GM18867 (cell line): ENCODE measurements around the gene MAP3K5.
"Not testable (repeated sequence)": the region's sequence is repeated elsewhere in the genome, so short reads cannot be mapped to it uniquely, and the experiment has no call there.

ENCODE experiments used
- ATAC-seq: cut with Tn5 transposase; IDR thresholded peaks from one replicate; pipeline ENCODE4 v1.9.1; 2021; ENCODE audit warnings: mild to moderate bottlenecking, moderate library complexity; ENCODE audit not compliant: unreplicated experiment

MAP3K5 gene, protein sequence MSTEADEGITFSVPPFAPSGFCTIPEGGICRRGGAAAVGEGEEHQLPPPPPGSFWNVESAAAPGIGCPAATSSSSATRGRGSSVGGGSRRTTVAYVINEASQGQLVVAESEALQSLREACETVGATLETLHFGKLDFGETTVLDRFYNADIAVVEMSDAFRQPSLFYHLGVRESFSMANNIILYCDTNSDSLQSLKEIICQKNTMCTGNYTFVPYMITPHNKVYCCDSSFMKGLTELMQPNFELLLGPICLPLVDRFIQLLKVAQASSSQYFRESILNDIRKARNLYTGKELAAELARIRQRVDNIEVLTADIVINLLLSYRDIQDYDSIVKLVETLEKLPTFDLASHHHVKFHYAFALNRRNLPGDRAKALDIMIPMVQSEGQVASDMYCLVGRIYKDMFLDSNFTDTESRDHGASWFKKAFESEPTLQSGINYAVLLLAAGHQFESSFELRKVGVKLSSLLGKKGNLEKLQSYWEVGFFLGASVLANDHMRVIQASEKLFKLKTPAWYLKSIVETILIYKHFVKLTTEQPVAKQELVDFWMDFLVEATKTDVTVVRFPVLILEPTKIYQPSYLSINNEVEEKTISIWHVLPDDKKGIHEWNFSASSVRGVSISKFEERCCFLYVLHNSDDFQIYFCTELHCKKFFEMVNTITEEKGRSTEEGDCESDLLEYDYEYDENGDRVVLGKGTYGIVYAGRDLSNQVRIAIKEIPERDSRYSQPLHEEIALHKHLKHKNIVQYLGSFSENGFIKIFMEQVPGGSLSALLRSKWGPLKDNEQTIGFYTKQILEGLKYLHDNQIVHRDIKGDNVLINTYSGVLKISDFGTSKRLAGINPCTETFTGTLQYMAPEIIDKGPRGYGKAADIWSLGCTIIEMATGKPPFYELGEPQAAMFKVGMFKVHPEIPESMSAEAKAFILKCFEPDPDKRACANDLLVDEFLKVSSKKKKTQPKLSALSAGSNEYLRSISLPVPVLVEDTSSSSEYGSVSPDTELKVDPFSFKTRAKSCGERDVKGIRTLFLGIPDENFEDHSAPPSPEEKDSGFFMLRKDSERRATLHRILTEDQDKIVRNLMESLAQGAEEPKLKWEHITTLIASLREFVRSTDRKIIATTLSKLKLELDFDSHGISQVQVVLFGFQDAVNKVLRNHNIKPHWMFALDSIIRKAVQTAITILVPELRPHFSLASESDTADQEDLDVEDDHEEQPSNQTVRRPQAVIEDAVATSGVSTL (N-terminal part only)

DNA sequence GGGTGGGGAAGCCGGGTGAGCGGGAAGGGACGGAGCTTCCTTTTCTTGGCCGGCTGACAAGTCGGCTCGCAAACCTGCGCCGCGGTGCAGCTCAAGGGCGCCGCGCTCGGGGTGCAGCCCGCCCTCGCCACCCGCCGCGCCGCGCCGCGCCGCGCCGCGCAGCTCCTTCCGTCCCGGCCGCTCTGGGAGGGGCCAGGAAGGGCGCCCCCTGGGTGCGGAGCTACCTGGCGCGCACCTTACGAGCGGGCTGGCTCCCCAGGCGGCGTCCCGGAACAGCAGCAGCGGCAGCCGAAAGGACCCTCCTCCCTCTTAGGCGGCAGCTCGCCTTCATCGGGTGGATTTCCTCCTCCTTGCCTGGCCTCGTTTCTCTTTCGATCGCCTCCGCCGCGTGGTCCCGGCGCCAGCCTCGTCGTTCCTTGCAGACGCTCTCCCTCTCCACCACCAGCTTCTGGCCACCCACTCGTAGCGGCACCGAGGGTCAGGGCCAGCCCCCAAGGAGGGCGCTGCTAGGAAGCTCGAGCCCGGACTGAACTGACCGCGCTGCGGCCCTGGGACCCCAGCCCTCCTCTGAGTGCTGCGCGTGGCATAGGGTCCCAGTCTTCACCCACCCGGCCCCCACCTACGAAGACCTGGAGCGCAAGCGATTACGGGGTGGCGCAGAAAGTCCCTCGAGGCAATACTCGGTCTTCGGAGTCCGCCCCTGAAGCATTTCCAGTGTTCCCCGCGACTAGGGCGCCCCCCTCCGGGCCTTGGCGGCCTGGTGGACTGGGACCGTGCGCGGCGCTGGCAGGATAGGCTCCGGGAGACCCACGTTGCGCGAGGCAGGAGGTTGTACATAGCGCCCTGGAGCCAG is at the start of gene MAP3K5:
Gene MAP3K5, minus strand, starts transcription at position 68 of the 853 bp plus-strand sequence. CDS start 320 bp downstream, outside the sequence.
- peak; percentile 64 for ATAC-seq

DNA sequence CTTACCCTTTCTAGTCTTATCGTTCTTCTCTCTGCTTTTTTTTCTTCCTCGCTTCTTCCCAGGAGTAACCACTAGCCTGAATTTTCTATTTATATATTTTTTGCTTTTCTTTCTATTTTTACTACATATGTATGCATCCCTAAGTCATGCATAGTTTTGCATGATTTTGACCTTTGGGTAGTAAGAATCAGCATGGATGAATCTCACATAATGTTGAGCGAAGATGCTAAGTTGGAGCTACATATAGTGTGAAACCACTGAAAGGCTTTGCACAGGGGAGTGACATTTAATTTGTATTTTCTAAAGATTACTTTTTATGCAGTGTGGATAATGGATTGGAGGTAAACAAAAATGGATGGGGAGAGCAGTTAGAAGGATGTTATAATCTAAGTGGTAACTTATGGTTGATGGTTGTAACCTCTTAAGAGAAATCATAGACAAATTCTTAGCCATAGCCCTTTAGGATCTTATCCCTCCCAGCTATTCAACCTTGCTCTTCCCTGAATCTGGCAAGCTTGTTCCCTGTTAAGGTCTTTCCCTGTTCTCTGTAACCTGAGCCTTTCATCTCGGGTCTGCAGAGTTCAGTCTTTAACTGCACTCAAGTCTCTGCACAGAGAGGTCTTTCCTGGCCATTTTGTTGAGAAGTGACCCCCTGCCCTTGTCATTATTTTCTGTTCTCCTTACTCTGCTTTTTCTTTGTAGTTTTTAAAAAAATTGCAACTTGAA is 48.2 kb upstream of the MAP3K5 start:
- no peak for ATAC-seq

DNA sequence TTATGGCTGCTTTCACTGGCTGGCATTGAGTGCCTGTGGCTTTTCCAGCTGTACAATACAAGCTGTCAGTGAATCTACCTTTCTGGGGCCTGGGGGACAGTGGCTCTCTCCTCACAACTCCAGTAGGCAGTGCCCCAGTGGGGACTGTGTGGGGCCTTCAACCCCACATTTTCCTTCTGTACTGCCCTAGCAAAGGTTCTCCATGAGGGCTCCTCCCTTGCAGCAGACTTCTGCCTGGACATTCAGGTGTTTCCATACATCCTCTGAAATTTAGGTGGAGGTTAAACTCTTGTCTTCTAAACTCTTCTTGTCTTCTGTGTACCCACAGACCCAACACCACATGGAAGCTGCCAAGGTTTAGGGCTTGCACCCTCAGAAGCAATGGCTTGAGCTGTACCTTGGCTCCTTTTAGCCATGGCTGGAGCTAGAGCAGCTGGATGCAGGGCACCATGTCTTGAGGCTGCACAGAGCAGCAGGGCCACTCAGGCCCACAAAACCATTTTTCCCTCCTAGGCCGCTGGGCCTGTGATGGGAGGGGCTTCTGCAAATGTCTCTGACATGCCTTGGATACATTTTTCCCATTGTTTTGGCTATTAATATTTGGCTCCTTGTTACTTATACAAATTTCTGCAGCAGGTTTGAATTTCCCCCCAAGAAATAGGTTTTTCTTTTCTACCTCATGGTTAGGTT is 39.7 kb upstream of the MAP3K5 start:
- no peak for ATAC-seq

DNA sequence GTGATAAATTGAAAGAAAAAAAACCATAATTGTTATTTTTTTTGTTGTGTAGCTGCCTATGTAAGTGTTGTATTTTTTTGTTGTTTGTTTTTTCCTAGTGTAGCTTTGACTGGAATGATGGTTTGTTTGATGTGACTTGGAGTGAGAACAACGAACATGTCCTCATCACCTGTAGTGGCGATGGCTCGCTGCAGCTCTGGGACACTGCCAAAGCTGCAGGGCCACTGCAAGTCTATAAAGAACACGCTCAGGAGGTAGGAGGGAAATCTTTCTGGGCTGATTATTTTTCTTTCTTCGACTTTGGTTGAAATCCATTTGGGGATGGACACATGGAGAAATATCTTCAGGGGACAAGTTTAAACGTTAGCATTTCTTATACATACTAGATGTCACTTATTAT is 33.9 kb upstream of the MAP3K5 start:
- no peak for ATAC-seq

DNA sequence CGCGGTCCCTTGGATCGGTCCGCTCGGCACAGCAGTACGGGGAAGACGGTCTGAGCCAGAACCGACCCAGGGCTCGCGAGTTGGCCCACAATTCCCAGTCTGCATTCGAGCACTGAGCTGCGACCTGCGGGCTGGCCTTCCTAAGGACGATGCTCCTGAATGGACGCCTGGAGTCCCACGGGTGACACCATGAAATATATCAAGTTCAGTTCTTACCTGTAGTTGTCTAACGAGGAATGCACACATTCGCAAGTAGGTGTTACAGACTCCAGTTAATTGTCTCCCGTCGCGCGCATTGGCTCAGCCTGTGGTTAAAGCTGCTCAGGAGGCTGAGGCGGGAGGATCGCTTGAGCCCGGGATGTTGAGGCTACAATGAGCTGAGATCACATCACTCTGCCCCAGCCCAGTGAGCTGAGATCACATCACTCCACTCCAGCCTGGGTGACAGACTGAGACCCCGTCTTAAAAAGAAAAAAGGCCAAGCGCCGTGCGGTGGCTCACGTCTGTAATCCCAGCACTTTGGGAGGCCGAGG is 30.9 kb upstream of the MAP3K5 start:
- no peak for ATAC-seq

DNA sequence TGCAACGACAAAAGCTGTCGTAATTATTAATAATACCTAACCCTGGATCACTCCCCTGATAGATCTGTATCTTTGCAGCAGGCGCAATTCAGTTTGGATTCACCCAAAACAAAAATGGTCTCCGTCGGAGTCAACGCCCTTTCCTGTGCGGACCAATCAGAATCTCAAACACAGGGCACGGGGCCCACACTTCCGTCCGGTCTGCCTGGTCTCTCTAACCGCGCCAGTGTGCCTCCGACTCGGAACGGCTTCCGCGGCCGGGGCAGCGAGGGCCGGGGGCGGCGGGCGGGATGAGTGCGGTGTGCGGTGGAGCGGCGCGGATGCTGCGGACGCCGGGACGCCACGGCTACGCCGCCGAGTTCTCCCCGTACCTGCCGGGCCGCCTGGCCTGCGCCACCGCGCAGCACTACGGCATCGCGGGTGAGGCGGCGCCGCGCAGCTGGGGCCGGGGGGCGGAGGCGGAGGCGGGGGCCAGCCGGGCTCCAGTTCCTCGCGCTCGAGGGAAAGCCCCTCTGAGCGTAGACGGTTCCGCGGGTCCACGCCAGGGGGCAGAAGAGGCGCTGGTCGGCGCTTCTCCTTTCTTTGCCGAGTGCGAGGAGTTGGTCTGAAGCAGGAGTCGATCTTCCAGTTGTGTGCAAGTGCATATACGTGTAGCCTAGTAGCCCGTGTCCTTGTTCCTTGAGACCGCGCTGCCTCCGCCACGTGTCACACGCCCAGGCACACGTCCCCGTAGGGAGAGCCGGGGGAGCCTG is 30.3 kb upstream of the MAP3K5 start, which contains the start of gene PEX7:
Gene PEX7, plus strand, starts transcription at position 217 of the 752 bp plus-strand sequence. Its CDS starts 74 bp downstream, at position 291.
- ATAC-seq = peak; percentile 98

DNA sequence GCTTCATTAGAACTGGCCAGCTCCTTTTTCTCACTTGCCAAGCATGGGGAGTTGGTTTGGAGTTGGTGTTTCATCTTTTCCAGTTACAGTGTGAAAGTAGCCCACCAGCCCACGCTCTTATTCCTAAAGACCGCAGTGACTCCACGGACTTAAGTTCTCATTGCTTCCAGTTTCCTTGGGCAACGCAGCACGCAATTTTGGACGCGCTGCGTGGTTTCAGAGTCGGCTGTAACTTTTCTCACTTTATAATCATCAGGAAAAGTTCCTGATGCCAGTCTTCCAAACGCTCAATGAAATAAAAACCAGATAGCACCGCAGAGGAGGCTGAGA is 29.7 kb upstream of the MAP3K5 start:
- ATAC-seq = peak; percentile 18

DNA sequence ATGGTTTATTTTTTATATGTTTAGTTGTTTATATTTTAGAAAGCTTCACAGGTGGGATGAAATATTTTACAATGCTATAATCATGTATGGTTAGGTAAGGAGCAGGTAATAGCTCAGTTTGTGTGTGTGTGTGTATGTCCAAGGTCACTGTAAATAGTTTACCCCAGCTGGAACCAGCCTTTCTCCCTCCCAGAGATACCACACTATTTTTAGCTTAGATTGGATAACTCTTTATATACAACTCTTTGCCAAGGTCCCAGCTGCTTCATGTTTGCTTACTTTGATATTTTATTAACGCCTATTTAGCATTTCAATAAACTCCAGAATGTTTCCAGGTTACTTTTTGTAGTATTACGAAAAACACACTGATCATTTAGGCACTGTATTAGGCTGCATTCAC is 28.3 kb upstream of the MAP3K5 start:
- no peak for ATAC-seq

DNA sequence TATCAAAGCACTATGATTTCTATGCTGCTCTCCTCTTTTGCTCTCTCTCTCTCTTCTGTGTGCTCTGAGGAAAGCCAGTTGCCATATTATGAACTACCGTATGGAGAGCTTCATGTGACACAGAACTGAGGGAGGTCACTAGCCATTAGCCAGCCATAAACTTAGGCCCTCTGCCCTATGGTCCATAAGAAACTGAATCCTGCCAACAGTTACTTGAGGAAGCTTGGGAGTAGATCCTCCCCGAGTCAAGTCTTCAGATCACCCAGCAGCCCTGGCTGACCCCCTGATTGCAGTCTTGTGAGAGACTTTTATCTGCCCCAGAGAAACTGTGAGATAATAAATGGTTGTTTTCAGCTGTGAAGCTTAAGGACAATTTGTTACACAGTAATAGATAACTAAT is 24.4 kb upstream of the MAP3K5 start:
- ATAC-seq = no peak

DNA sequence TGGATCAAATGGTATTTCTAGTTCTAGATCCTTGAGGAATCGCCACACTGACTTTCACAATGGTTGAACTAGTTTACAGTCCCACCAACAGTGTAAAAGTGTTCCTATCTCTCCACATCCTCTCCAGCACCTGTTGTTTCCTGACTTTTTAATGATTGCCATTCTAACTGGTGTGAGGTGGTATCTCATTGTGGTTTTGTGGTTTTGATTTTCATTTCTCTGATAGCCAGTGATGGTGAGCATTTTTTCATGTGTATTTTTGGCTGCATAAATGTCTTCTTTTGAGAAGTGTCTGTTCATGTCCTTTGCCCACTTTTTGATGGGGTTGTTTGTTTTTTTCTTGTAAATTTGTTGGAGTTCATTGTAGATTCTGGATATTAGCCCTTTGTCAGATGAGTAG is 23.3 kb upstream of the MAP3K5 start:
- not testable (repeated sequence) for ATAC-seq

DNA sequence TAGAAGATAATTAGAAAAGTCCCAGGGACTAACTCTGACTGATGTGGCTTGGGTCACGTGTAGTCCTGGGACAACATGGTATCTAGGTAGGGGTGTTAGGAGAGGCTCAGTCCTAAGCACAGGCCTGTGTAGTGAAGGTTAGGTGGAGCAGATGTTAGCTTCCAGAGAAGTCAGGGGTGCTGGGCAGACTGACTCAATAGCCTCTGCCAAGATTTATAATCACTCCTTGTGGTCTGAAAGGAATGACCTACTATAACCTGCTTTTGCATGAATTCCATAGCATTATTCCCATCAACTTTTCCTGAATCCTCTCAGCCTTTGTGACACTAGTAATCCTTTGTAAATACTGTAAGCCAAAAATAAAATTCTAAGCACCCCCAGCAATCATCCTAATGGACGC is 19.9 kb upstream of the MAP3K5 start:
- no peak for ATAC-seq

DNA sequence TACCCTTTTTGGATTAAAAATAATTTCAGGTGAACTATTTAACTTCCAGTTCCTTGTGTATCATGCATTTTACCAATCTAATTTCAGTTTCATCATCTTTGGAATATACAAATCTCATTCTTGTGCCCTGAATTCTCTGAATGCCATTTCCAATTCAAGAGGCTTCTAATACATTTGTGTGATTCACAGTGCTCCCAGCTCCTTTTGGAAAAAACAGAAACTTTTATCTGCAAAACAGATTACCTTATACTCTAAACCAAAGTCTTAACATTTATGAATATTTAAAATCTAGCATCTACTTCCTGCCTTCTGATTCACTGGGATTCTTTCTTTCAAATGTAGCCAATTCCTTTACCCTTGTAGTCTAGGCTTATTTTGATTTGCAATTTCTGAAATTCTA is 19.0 kb upstream of the MAP3K5 start:
- ATAC-seq = no peak

DNA sequence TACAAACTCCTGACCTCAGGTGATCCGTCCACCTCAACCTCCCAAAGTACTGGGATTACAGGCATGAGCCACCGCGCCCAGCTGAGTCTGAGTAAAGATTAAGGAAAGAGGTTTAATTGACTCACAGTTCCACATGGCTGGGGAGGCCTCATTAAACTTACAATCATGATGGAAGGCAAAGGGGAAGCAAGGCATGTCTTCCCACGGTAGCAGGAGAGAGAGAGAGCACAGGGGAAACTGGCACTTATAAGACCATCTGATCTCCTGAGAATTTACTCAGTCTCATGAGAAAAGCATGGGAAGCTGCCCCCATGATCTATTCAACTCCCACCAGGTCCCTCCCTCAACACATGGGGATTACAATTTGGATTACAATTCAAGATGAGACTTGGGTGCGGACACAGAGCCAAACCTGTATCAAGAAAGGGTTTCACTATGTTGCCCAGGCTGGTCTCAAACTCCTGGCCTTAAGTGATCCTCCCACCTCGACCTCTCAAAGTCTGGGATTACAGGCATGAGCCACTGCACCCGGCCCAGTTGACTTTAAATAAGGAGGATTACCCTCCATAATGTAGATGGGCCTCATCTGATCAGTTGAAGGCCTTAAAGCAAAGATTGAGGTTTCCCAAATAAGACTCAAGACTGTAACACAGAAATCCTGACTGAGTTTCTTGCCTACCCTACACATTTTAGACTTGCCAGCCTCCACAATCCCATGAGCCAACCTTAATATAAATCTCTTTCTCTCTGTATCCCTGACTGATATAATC is 17.0 kb upstream of the MAP3K5 start:
- no peak for ATAC-seq

DNA sequence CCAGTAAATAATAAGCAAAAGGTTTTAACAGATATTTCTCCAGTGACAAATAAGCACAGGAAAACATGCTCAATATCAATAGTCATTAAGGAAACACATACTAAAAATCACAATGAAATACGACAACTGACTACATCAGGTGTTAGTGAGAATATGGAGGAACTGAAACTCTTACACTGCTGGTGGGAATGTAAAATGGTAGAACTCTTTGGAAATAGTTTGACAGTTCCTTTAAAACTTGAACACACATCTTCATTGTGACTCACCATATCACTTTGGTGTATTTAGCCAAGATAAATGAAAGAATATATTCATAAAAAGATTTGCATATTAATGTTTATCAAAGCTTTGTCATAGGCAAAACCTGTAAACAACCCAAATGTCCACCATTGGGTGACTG is 11.3 kb upstream of the MAP3K5 start:
- ATAC-seq = no peak

DNA sequence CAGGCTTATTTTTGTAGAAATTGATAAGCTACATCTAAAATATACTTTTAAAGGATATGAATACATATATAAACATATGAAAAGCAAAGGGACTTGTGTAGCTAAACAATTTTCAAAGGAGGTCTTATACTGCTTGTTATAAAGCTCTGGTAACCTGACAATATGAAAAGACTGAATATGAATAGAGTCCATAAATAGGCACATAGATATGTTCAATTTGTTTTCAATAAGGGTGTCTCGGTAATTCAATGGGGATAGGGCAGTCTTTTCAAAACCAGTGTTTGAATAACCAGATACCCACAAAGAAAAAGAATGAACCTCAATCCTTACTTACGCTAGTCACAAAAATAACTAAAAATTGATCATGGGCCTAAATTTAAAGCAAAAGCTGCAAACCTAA is 9.3 kb upstream of the MAP3K5 start:
- no peak for ATAC-seq

DNA sequence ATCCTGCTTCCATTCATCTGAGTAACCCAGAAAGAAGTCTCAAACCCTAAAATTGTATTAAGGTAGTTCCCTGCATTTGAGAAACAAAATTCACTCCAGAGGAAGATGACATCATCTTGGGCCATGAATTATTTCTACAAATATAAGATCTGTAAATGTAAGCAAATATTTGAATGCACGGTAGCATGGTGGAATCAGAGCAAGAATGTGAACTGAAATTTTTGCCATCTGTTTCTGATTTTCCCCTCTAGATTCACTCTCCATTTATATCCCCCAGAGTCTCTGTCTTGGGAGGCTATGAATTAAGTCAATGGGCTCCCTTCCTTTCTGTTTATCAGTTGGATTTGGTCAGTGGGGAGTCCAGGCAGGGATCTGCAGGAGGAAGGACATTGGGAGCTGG is 5.8 kb upstream of the MAP3K5 start:
- ATAC-seq = no peak

DNA sequence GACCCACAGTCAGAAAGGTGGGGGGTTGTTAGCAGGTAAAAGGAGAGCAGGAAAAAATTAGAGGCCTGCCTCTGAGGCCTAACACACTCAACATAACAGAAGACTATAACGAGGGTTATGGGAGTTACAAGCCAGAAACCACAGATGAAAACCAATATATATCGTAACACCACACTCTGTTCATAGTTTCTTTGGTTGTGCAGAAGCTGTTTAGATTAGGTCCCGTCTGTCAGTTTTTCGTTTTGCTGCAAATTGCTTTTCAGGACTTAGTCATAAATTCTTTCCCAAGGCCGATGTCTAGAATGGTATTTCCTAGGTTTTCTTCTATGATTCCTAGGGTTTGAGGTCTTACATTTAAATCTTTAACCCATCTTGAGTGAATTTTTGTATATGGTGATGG is 3.7 kb upstream of the MAP3K5 start:
- ATAC-seq = no peak
